ENCODE measurements around the gene LGALS3BP.
"Not testable (repeated sequence)": the region's sequence is repeated elsewhere in the genome, so short reads cannot be mapped to it uniquely, and the experiment has no call there.

LGALS3BP gene

DNA sequence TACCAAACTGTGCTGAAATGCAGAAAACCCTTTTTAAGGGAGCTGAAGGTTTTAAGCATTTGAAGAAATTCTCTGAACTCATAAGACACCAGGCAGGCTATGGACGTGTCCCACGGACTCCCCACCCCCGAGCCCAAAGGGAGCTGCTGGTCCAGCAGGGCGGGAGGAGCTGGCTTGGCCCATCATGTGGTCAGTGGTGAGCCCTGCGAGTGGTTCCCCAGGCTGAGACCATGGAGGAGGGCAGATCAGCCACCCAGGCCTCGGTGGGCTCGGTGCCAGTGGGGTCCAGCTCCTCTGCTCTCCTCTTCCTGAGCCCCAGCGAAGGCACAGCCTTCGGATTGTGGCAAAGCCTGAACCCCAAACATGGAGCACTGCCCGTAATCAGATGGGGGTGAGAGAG lies 27.0 kb downstream of the LGALS3BP start:
- DNase-seq, result no peak
- in situ Hi-C loops (cut with MboI; ENCODE audit: low pct_unique_long_range_greater_than_20kb, low sequenced_read_pairs), result loop anchor here (25.0 kb wide), 1 partner anchor 90 kb away; no protein-coding TSS in a partner anchor

GRCh38 chr17:78951967-78952551 lies 27.7 kb downstream of the LGALS3BP start:
- no peak for DNase-seq
- in situ Hi-C loops (cut with MboI; ENCODE audit: low pct_unique_long_range_greater_than_20kb, low sequenced_read_pairs), result loop anchor here (25.0 kb wide), 1 partner anchor 90 kb away; no protein-coding TSS in a partner anchor

DNA sequence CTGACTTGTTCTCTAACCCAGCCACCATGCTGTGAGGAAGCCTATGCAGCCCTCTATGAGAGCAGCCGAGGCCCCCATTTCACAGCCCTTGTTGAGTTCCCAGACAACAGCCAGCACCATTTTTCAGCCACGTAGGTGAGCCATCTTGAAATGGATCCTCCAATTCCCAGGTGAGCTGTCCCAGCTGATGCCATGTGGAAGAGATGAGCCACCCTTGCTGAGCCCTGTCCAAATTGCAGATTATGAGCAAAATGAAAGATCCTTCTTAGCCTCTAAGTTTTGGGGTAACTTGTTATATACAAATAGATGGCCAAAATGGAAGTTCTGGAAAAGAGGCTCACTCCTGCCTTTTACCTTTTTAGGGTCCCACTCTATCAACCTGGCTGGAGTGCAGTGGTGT lies 28.9 kb downstream of the LGALS3BP start:
- in situ Hi-C loops (cut with MboI; ENCODE audit: low pct_unique_long_range_greater_than_20kb, low sequenced_read_pairs), result loop anchor here (25.0 kb wide), 1 partner anchor 89 kb away; no protein-coding TSS in a partner anchor

DNA sequence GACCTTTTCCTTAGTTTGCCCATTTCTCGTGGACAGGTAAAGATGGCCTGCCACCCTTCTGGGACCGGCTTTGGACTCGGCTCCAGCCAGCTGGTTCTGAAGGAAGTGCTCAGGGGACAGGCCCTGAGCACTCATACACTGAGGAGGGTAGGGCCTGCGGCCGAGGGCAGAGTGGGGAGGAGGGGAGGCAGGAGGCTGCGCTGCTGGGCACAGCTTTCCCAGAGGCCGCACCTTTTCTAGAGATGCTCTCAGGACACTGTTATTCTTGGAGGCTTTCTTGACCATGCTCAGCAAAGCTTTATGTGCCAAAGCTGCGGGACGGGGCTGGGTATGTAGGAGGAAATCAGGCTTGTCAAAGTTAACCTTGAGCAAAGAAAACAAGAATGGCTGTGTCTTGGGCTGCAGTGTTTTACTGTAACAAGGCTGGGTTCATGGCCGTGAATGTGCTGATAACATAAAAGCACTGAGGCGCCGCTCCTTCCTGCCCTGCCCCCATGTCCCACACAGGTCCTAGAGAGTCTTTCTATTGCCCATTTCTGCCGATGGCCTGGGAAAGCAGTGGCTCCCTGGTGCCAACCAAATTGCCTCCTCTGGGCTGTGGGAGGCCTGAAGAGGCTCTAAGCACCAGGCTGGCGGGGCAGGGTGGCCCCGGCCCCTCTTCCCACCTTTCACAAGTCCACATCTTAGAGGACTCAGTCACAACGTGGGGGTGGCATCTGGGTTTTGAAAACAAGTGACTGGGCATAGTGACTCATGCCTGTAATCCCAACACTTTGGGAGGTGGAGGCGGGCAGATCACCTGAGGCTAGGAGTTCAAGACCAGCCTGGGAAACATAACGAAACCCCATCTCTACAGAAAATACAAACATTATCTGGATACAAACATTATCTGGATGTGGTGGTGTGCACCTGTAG lies 32.2 kb downstream of the LGALS3BP start:
- DNase-seq, result no peak
- in situ Hi-C loops (cut with MboI; ENCODE audit: low pct_unique_long_range_greater_than_20kb, low sequenced_read_pairs), result no loop called here

More for the DNA sequence above, 28.9 kb downstream of the LGALS3BP start:
- DNase-seq, result no peak

DNA sequence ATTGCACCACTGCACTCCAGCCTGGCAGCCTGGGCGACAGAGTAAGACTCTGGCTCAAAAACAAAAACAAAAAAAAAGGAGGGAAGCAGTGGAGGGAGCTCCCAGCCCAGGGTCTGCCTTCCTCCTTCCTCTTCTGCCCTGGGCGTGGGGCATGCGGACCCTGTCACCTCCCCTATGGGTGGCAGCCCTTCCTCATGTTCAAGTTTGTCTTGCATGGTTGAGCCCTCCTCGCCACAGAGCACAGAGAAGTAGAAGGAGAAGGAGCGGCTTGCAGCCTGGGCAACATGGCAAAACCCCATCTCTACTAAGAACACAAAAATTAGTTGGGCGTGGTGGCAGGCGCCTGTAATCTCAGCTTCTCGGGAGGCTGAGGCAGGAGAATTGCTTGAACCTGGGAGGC lies 33.1 kb downstream of the LGALS3BP start:
- peak; percentile 31 for DNase-seq
- in situ Hi-C loops (cut with MboI; ENCODE audit: low pct_unique_long_range_greater_than_20kb, low sequenced_read_pairs), result no loop called here

GRCh38 chr17:78946131-78946530 lies 33.6 kb downstream of the LGALS3BP start:
- DNase-seq, result no peak
- in situ Hi-C loops (cut with MboI; ENCODE audit: low pct_unique_long_range_greater_than_20kb, low sequenced_read_pairs), result no loop called here

- DNase-seq; in situ Hi-C loops (cut with MboI; ENCODE audit: low pct_unique_long_range_greater_than_20kb, low sequenced_read_pairs): not testable (repeated sequence)
Measured at GRCh38 chr17:78945455-78945854, 34.3 kb downstream of the LGALS3BP start.

GRCh38 chr17:78944956-78945355 lies 34.8 kb downstream of the LGALS3BP start:
- in situ Hi-C loops (cut with MboI; ENCODE audit: low pct_unique_long_range_greater_than_20kb, low sequenced_read_pairs), result no loop called here
- no peak for DNase-seq

GRCh38 chr17:78944026-78944425 lies 35.7 kb downstream of the LGALS3BP start:
- no peak for DNase-seq
- in situ Hi-C loops (cut with MboI; ENCODE audit: low pct_unique_long_range_greater_than_20kb, low sequenced_read_pairs), result no loop called here

GRCh38 chr17:78940708-78941107 lies 39.0 kb downstream of the LGALS3BP start:
- in situ Hi-C loops (cut with MboI; ENCODE audit: low pct_unique_long_range_greater_than_20kb, low sequenced_read_pairs), result no loop called here
- DNase-seq, result no peak

DNA sequence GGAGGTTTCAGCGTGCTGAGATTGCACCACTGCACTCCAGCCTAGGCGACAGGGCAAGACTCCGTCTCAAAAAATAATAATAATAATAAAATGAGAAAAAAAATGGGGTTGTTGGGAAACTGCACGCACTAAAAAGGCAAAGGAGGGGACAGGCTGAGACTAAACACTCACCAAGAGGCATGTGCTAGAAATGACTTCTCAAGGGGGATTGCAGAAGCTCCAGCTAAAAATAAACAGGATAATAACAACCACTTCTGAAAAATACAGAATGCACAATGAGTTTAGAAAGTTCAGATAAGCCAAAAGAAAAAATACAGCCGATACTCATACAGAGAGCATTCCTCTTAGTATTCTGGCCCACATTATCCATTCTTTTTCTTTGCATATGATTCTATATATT lies 39.5 kb downstream of the LGALS3BP start:
- DNase-seq, result no peak
- in situ Hi-C loops (cut with MboI; ENCODE audit: low pct_unique_long_range_greater_than_20kb, low sequenced_read_pairs), result no loop called here

DNA sequence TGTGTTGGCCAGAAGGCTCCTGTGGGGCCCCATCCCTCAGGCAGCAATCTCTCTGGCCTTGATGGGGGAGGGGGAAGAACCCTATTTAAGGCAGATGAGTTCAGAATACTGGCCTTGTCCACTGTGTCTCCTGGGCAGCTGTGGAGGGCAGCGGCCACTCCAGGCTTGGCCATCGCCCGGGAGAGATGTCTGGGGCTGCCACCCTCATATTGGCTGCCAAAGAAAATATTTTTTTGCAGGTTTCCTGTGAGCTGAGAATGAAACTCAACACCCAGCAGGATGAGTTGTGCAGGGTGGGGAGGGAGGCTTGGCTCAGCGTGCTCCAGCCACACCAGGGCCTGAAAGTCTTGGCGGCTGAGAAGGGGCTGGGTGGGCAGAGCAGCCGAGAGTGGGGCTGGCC lies 40.1 kb downstream of the LGALS3BP start:
- in situ Hi-C loops (cut with MboI; ENCODE audit: low pct_unique_long_range_greater_than_20kb, low sequenced_read_pairs), result no loop called here
- no peak for DNase-seq

GRCh38 chr17:78937561-78937960 lies 42.2 kb downstream of the LGALS3BP start:
- no peak for DNase-seq
- in situ Hi-C loops (cut with MboI; ENCODE audit: low pct_unique_long_range_greater_than_20kb, low sequenced_read_pairs), result no loop called here

GRCh38 chr17:78935419-78936323 lies 44.1 kb downstream of the LGALS3BP start:
- DNase-seq, result no peak
- in situ Hi-C loops (cut with MboI; ENCODE audit: low pct_unique_long_range_greater_than_20kb, low sequenced_read_pairs), result no loop called here

- DNase-seq, result no peak
- in situ Hi-C loops (cut with MboI; ENCODE audit: low pct_unique_long_range_greater_than_20kb, low sequenced_read_pairs), result no loop called here
Measured at GRCh38 chr17:78934681-78935418, 44.9 kb downstream of the LGALS3BP start.

DNA sequence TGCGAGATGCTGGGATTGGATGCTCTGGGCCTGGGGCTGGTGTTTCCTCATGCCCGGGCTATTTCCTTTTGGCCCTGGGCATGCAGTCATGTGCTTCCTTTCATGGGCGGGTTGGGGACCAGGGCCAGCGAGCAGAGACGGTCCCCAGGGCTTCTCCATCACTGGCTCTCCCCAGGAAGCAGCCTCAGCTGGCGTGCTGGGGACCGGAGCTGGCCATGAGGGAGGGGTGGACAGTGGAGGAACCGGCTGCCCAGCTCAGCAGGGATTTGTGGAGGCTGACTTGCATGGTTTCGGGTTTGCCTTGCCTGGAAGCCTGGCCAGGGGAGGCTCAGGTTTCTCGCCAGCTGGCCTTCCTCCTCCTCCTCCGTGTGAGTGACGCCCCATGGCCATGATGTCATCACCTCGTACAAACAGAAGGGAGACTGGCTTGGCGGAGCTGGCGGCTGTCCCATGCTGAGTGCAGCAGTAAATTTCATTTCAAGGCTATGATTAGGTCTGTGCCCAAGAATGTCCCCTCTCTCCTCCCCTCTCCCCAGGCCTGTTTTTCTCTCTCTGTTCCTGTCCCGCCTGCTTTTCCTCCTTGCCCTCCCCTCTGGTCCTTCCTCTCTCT lies 45.7 kb downstream of the LGALS3BP start:
- in situ Hi-C loops (cut with MboI; ENCODE audit: low pct_unique_long_range_greater_than_20kb, low sequenced_read_pairs), result no loop called here
- DNase-seq, result peak; percentile 31

GRCh38 chr17:78933025-78933958 lies 46.4 kb downstream of the LGALS3BP start:
- DNase-seq, result no peak
- in situ Hi-C loops (cut with MboI; ENCODE audit: low pct_unique_long_range_greater_than_20kb, low sequenced_read_pairs), result no loop called here

All from KBM-7 (cell line).